GM18951 (cell line): ENCODE data around the gene FAM8A1.
A peak's percentile ranks its signal among the peaks of the same experiment; 100 is the strongest.

Source experiments
- POLR2A ChIP-seq: IDR thresholded peaks from 4 replicates; pipeline ENCODE4 v1.6.1; 2011; ENCODE audit warnings: mild to moderate bottlenecking; ENCODE audit not compliant: insufficient read length, insufficient read depth; ENCODE audit errors: extremely low read depth
- in situ Hi-C: fragments of 300-500 bp; cut with MboI; formaldehyde crosslinking; loops from one replicate; pipeline ENCODE4 v1.12.0; 2022; ENCODE audit warnings: low sequenced_read_pairs, mixed read lengths, inconsistent platforms; ENCODE audit not compliant: unreplicated experiment

Gene FAM8A1

GRCh38 chr6:17599877-17600526 is at the start of gene FAM8A1:
FAM8A1 (plus strand) TSS chr6:17600302; CDS start chr6:17600410, 108 bp downstream.
- TF ChIP-seq POLR2A, result peak; percentile 63
- in situ Hi-C loops, result loop anchor here (10.0 to 25.0 kb wide), 2 partner anchors 215 to 438 kb away; no protein-coding TSS in a partner anchor

GRCh38 chr6:17551383-17551958 is 48.6 kb upstream of the FAM8A1 start:
- in situ Hi-C loops, result no loop called here
- TF ChIP-seq POLR2A, result no peak

- TF ChIP-seq POLR2A, result no peak
- in situ Hi-C loops, result no loop called here
Observed at GRCh38 chr6:17552861-17553260, 47.2 kb upstream of the FAM8A1 start.

- TF ChIP-seq POLR2A, result no peak
- in situ Hi-C loops, result no loop called here
Observed at GRCh38 chr6:17556014-17556413, 44.1 kb upstream of the FAM8A1 start.

GRCh38 chr6:17562636-17563035 is 37.5 kb upstream of the FAM8A1 start:
- TF ChIP-seq POLR2A, result no peak
- in situ Hi-C loops, result no loop called here

GRCh38 chr6:17565399-17565798 is 34.7 kb upstream of the FAM8A1 start:
- TF ChIP-seq POLR2A, result no peak
- in situ Hi-C loops, result no loop called here

- no peak for TF ChIP-seq POLR2A
Observed at GRCh38 chr6:17574866-17575560, 25.1 kb upstream of the FAM8A1 start.

GRCh38 chr6:17577059-17577458 is 23.0 kb upstream of the FAM8A1 start:
- no peak for TF ChIP-seq POLR2A
- in situ Hi-C loops, result loop anchor here (25.0 kb wide), 1 partner anchor 415 kb away; no protein-coding TSS in a partner anchor

More at GRCh38 chr6:17574866-17575560, 25.1 kb upstream of the FAM8A1 start:
- in situ Hi-C loops, result loop anchor here (25.0 kb wide), 1 partner anchor 413 kb away; no protein-coding TSS in a partner anchor

- no peak for TF ChIP-seq POLR2A
- in situ Hi-C loops, result loop anchor here (25.0 kb wide), 1 partner anchor 418 kb away; no protein-coding TSS in a partner anchor
Observed at GRCh38 chr6:17580518-17581048, 19.5 kb upstream of the FAM8A1 start.

GRCh38 chr6:17581282-17581681 is 18.8 kb upstream of the FAM8A1 start:
- in situ Hi-C loops, result loop anchor here (25.0 kb wide), 1 partner anchor 419 kb away; no protein-coding TSS in a partner anchor

GRCh38 chr6:17583811-17584210 is 16.3 kb upstream of the FAM8A1 start:
- in situ Hi-C loops, result loop anchor here (25.0 kb wide), 1 partner anchor 422 kb away; no protein-coding TSS in a partner anchor

GRCh38 chr6:17584241-17584803 is 15.8 kb upstream of the FAM8A1 start:
- no peak for TF ChIP-seq POLR2A
- in situ Hi-C loops, result loop anchor here (25.0 kb wide), 1 partner anchor 422 kb away; no protein-coding TSS in a partner anchor

More at GRCh38 chr6:17583811-17584210, 16.3 kb upstream of the FAM8A1 start:
- no peak for TF ChIP-seq POLR2A
